Keratinocyte (primary cell): Measurements from ENCODE around the gene BEST2.

Experiments
- CTCF ChIP-seq, 3 experiments: IDR thresholded peaks in 1 of 3; conservative IDR thresholded peaks in 1 of 3; optimal IDR thresholded peaks in 1 of 3; 2 replicates in 2 of 3; 3 replicates in 1 of 3; pipeline versions ENCODE3 to v1.5.1; 2011; ENCODE audit warnings: low read length in 3 of 3, mild to moderate bottlenecking in 3 of 3, moderate library complexity in 2 of 3, control low read depth in 1 of 3, inconsistent platforms in 1 of 3; ENCODE audit not compliant: insufficient read depth in 2 of 3; ENCODE audit errors: extremely low read depth in 1 of 3
- EZH2 ChIP-seq: IDR thresholded peaks from one replicate; pipeline ENCODE4 v1.6.1; 2012; ENCODE audit warnings: inconsistent platforms, mild to moderate bottlenecking, low read length, moderate library complexity

GRCh38 chr19:12799742-12800465, 48.3 kb downstream of the BEST2 start:
- TF ChIP-seq CTCF (optimal IDR thresholded peaks at IDR 0.05 in 1 of 3, IDR thresholded peaks at IDR 0.05 in 1 of 3, conservative IDR thresholded peaks at IDR 0.05 in 1 of 3; ENCODE audit: extremely low read depth in 1 of 3, insufficient read depth in 2 of 3, low read length in 3 of 3) (no peak), EZH2 (no peak)
